ENCODE results near the gene PSMD13. TPM values are rescaled to one million over a fixed set of nuclear protein-coding genes. Genes with fewer than 3 reads are reported as not detected.

The PSMD13 gene
- total RNA-seq, 4 donors from 2014 or later, result 57.8 to 118 (median 93.8) TPM

DNA sequence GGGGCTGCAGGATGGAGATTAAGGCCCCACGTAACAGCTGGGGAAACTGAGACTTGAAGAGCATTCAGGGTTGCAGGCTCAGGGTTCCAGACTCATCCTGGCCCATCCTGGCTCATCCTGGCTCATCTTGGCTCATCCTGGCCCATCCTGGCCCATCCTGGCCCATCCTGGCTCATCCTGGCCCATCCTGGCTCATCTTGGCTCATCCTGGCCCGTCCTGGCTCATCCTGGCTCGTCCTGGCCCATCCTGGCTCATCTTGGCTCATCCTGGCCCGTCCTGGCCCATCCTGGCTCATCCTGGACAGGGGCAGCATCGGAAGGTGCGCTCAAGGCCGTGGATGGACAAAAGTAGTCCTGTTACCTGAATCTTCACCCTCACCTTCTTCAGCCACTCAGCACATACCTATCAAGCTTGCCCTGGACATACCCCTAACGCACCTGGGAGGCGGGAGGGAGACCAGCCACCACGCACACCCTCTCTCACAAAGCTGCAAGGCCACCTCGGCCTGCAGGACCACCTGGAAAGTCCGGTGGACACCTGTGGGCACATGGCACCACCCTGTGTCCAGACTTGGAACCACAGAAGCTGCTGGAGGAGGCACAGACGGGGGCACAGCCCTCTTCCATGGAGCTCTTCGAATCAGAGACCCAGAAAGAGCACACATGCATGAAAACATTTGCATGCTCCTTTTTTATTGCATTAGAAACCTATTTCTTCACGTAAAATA is 21.2 kb downstream of the PSMD13 start:
- TF ChIP-seq, protein P1, sequence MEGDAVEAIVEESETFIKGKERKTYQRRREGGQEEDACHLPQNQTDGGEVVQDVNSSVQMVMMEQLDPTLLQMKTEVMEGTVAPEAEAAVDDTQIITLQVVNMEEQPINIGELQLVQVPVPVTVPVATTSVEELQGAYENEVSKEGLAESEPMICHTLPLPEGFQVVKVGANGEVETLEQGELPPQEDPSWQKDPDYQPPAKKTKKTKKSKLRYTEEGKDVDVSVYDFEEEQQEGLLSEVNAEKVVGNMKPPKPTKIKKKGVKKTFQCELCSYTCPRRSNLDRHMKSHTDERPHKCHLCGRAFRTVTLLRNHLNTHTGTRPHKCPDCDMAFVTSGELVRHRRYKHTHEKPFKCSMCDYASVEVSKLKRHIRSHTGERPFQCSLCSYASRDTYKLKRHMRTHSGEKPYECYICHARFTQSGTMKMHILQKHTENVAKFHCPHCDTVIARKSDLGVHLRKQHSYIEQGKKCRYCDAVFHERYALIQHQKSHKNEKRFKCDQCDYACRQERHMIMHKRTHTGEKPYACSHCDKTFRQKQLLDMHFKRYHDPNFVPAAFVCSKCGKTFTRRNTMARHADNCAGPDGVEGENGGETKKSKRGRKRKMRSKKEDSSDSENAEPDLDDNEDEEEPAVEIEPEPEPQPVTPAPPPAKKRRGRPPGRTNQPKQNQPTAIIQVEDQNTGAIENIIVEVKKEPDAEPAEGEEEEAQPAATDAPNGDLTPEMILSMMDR (IDR thresholded peaks at IDR 0.05; ENCODE audit: low read depth), result no peak

DNA sequence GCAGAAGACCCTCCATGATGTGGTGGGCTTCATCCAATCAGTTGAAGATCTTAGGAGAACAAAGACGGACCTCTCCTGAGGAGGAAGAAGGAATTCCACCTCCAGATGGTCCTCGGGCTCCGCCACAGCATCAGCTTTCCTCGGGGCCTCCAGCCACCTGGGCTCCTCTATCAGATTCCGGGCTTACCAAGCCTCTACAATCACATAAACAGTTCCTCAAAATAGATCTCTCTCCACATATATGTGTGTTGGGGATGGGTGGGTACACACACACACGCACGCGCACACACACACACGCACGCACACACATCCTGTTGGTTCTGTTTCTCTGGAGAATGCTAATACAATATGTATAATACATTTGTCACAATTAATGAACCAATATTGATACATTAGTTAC is 22.6 kb downstream of the PSMD13 start:
- TF ChIP-seq, protein P1 (IDR thresholded peaks at IDR 0.05; ENCODE audit: low read depth), result no peak

DNA sequence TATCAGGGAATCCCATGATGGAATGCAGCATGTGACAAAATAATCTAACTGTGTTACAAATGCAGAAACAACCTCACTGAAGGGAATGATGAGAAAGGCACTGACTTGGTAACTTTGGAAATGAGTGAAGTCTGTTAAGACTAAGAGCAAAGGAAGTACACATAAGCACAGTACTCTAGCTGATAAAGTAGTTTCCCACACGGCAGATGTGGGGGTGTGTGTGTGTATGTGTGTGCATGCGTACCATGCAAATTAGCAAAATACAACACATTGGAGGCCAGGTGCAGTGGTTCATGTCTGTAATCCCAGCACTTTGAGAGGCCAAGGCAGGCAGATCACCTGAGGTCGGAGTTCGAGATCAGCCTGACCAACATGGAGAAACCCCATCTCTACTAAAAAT is 24.8 kb downstream of the PSMD13 start:
- TF ChIP-seq, protein P1 (IDR thresholded peaks at IDR 0.05; ENCODE audit: low read depth), result no peak

DNA sequence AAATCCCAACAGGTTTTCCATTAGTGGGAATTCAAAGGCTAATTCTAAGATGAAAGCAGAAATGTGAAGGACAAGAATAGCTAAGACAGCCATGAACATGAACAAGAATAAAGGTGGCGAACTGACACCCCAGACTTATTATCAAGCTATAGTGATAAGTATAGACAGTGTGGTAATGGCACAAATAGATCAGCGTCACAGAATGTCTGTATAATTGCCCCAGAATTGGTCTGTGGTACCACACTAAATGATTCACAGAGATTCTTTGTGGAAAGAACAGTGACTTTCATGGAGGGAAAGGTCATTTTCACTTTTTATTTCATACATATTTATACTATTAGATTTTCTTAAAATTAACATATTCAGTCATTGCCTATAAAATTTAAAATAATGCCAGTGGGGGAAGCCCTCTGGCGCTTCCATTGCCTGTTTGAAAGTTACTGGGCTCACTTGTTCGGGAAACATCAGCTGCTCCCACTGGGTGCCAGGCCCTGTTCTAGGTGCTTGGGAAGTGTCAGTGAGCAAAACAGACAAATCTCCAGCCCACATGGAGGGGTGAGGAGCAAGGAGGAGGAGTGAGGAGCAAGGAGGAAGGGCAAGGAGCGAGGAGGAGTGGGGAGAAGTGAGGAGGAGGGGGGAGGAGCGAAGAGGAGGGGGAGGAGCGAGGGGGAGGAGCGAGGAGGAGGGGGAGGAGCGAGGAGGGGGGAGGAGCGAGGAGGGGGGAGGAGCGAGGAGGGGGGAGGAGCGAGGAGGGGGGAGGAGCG is 30.1 kb downstream of the PSMD13 start:
- TF ChIP-seq, protein P1 (IDR thresholded peaks at IDR 0.05; ENCODE audit: low read depth), result no peak

DNA sequence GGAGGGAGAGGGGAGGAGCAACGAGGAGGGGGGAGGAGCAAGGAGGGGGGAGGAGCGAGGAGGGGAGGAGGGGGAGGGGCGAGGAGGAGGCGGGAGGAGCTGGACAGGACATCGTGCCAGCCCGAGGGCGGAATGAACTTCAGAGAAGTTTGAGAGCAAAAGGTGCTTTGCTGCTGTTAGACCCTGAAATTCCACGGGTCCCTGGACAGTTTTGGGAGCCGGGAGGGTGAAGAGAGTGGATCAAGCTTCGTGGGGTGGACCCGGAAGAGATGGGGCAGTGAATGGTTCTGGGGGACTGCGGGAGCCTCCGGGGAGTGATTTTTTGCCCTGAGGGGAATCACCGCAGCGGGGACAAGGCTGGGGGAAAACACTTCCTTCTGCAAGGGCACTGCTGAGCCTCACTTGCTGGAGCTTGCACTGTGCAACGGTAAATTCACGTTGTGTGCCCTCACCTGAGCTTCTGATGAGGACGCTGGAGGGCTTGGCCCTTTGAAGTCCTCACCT is 30.8 kb downstream of the PSMD13 start:
- TF ChIP-seq, protein P1 (IDR thresholded peaks at IDR 0.05; ENCODE audit: low read depth), result no peak

DNA sequence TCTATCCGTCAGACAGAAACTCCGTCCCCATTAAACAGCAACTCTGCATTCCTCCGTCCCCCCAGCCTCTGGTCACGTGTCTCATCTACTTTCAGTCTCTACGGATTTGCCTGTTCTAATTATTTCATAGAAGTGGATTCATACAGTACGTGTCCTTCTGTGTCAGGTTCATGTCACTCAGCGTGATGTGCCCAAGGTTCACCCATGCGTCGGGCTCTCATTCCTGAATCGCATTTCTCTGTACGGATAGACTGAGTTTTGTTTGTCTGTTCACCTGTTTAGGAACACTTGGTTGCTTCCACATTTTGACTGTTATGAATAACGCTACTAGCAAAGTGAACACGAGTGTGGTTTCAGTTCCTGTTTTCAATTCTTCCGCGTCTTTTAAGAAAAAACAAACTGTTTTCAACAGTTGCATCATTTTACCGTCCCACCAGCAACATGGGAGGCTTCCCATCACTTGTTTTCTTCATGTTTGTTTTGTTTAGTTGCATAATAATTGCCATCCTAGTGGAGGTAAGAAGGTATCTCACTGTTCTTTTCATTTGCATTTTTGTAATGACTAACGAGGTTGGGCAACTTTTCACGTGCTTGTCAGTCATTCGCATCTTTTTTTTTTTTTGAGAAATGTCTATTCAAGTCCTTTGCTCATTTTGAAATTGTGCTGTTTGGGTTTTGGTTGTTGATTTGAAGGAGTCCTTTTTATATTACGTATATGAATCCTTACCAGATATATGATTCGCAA is 32.5 kb downstream of the PSMD13 start:
- TF ChIP-seq, protein P1 (IDR thresholded peaks at IDR 0.05; ENCODE audit: low read depth), result no peak
